Spleen (tissue), 7 donors: Measurements from ENCODE around the gene SPEM2.

ENCODE experiments used
- CTCF ChIP-seq, 11 experiments: fragments of 200-600 bp in 7 of 11; fragments of 450-650 bp in 4 of 11; sonication (generic) in 4 of 11; IDR thresholded peaks in 8 of 11; conservative IDR thresholded peaks in 3 of 11; 1 replicate in 7 of 11; 2 replicates in 4 of 11; pipeline versions ENCODE4 v1.4.0 to v1.8.0; 2016 to 2021; ENCODE audit warnings: antibody characterized with exemption in 11 of 11, inconsistent platforms in 4 of 11, mild to moderate bottlenecking in 1 of 11
- POLR2AphosphoS5 ChIP-seq, 3 donors: sonication (generic); formaldehyde crosslinking; IDR thresholded peaks; one replicate each; pipeline ENCODE4 v1.5.1; 2017; ENCODE audit warnings: antibody characterized with exemption in 3 of 3
- donor health status: DM: no; HTN: no; CAD: no; lungs with moderate emphysema.
- donor health status: DM: no; HTN: no; CAD: no.
- donor health status: DM: no; HTN: no; CAD: no.

DNA sequence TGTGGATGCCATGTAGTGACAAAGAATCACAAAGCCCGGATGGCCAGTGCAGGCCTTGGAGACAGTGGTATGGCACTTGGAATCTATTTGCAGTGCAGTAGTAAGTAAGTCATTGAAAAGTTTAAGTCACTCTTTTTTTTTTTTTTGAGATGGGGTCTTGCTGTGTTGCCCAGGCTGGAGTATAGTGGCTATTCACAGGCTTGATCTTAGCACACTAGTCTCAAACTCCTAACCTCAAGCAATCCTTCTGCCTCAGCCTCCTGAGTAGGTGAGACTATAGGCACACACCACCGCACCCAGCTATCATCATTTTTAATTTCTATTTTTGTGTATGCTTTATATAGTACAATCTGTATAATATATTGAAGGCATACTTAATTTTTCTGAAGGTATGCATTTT lies 26.8 kb upstream of the SPEM2 start:
- TF ChIP-seq CTCF (IDR thresholded peaks at IDR 0.05 in 8 of 11, conservative IDR thresholded peaks at IDR 0.05 in 3 of 11) (no peak), POLR2AphosphoS5 (IDR thresholded peaks at IDR 0.05) (no peak)
